HEK293T (cell line): ENCODE results near the gene PLCD3.

Experiments
- BHLHE40 ChIP-seq: fragments of 450-650 bp; IDR thresholded peaks from 2 replicates; pipeline ENCODE4 v1.6.1; 2016; ENCODE audit warnings: mild to moderate bottlenecking, moderate library complexity, borderline replicate concordance
- FOXK2 ChIP-seq: fragments of 450-650 bp; IDR thresholded peaks from 2 replicates; pipeline ENCODE4 v1.6.1; 2016; ENCODE audit warnings: mild to moderate bottlenecking
- NFRKB ChIP-seq: fragments of 450-650 bp; IDR thresholded peaks from 2 replicates; pipeline ENCODE4 v1.6.1; 2016; ENCODE audit warnings: mild to moderate bottlenecking, moderate library complexity
- SP1 ChIP-seq: fragments of 450-650 bp; IDR thresholded peaks from 2 replicates; pipeline ENCODE4 v1.6.1; 2017
- SUZ12 ChIP-seq: fragments of 450-650 bp; IDR thresholded peaks from 2 replicates; pipeline ENCODE4 v1.6.1; 2016; ENCODE audit warnings: mild to moderate bottlenecking
- TARDBP ChIP-seq: fragments of 450-650 bp; IDR thresholded peaks from 2 replicates; pipeline ENCODE4 v1.6.1; 2016
- ZNF384 ChIP-seq: fragments of 450-650 bp; IDR thresholded peaks from 2 replicates; pipeline ENCODE4 v1.6.1; 2016

DNA sequence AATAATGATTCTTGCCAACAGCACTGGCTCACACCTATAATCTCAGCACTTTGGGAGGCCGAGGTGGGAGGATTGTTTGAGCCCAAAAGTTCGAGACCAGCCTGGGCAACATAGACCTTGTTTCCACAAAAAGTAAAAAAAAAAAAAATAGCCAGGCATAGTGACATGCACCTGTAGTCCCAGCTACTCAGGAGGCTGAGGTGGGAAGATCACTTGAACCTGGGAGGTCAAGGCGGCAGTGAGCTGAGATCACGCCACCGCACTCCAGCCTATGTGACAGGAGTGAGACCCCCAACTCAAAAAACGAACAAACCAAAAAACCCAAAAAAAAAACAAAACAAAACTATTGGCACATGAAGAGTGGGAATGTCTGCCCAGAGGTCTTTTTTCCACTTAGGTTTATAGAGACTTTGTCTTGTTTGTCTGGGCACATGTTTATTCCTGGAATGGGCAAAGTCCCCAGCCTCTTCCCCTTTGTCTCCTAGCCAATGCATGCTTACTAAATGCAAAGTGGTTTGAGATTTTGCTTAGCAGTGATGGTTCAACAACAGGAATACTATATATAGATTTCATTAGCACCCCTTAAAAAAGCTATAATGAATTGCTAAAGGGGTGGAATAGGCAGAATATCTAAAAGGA, 45.3 kb downstream of the PLCD3 start:
- TF ChIP-seq TARDBP, result no peak
- no peak for TF ChIP-seq BHLHE40
- no peak for TF ChIP-seq NFRKB
- TF ChIP-seq FOXK2, result no peak
- no peak for TF ChIP-seq SUZ12
- no peak for TF ChIP-seq SP1
- TF ChIP-seq ZNF384, result no peak
